ENCODE data around the gene CXCR2.
"Not testable (repeated sequence)": the region's sequence is repeated elsewhere in the genome, so short reads cannot be mapped to it uniquely, and the experiment has no call there.

The CXCR2 gene

GRCh38 chr2:218168635-218169462, 43.0 kb downstream of the CXCR2 start:
- DNase-seq (ENCODE audit: low read depth): peak; percentile 47
- peak; percentile 79 for TF ChIP-seq CTCF (IDR thresholded peaks at IDR 0.05; ENCODE audit: low read length, missing control alignments)
- H3K4me3 ChIP-seq (replicated peaks; ENCODE audit: low read depth, low read length): no peak overlapping the region

- DNase-seq (ENCODE audit: low read depth): no peak
- TF ChIP-seq CTCF (IDR thresholded peaks at IDR 0.05; ENCODE audit: low read length, missing control alignments): no peak
- H3K4me3 ChIP-seq (replicated peaks; ENCODE audit: low read depth, low read length): no peak overlapping the region
Measured at GRCh38 chr2:218169757-218170546, 44.1 kb downstream of the CXCR2 start.

- not testable (repeated sequence) for DNase-seq (ENCODE audit: low read depth); H3K4me3 ChIP-seq (replicated peaks; ENCODE audit: low read depth, low read length)
Measured at GRCh38 chr2:218171744-218172143, 45.9 kb downstream of the CXCR2 start.

- no peak for TF ChIP-seq CTCF (IDR thresholded peaks at IDR 0.05; ENCODE audit: low read length, missing control alignments)
- H3K4me3 ChIP-seq (replicated peaks; ENCODE audit: low read depth, low read length): no peak overlapping the region
- DNase-seq (ENCODE audit: low read depth): no peak
Measured at GRCh38 chr2:218172845-218173244, 47.0 kb downstream of the CXCR2 start.

- H3K4me3 ChIP-seq (replicated peaks; ENCODE audit: low read depth, low read length): no peak overlapping the region
- DNase-seq (ENCODE audit: low read depth): no peak
- no peak for TF ChIP-seq CTCF (IDR thresholded peaks at IDR 0.05; ENCODE audit: low read length, missing control alignments)
Measured at GRCh38 chr2:218179782-218180181, 54.0 kb downstream of the CXCR2 start.

- no peak for DNase-seq (ENCODE audit: low read depth)
- TF ChIP-seq CTCF (IDR thresholded peaks at IDR 0.05; ENCODE audit: low read length, missing control alignments): no peak
- H3K4me3 ChIP-seq (replicated peaks; ENCODE audit: low read depth, low read length): no peak overlapping the region
Measured at GRCh38 chr2:218180467-218181114, 54.8 kb downstream of the CXCR2 start.

GRCh38 chr2:218184331-218184730, 58.5 kb downstream of the CXCR2 start:
- no peak for DNase-seq (ENCODE audit: low read depth)
- no peak overlapping the region for H3K4me3 ChIP-seq (replicated peaks; ENCODE audit: low read depth, low read length)
- no peak for TF ChIP-seq CTCF (IDR thresholded peaks at IDR 0.05; ENCODE audit: low read length, missing control alignments)
